Measurements from ENCODE around the gene IGF1R. TPM values are rescaled to one million over a fixed set of nuclear protein-coding genes. Genes with fewer than 3 reads are reported as not detected.

The IGF1R gene
- total and polyA plus RNA-seq, 4 donors, result 5.9 to 154 (median 27.6) TPM

DNA sequence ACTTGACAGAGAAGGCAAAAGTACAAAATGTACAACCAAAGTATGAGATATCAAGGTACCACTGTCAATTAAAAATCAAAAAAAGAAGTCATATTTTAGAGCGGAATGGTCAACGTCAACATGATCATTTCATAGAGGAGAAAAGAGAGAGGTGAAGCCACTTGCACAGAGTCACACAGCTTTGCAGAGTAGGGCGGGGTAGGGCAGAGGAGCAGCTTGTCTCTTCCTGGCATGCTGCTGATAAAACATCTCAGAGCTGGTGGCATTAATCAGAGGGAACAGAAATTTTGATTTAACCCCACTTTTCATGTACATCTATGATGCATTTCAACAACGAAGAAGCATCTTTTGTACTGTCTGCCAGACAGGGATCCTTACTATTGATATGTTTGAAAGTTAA, 5.2 kb upstream of the IGF1R start:
- no peaks in the 10 kb centered on the region for H3K36me3 ChIP-seq (ENCODE audit: control insufficient read depth in 4 of 4, insufficient read depth in 4 of 4, low read length in 4 of 4)
- no peak for DNase-seq
- no peak overlapping the region for H3K27ac ChIP-seq (ENCODE audit: low read depth in 1 of 2, low read length in 1 of 2)
- no peak overlapping the region for H3K9ac ChIP-seq (ENCODE audit: insufficient read depth in 1 of 2, low read length in 2 of 2)
- H3K4me3 ChIP-seq, result no peak overlapping the region
- no peak for ATAC-seq (ENCODE audit: insufficient read depth, low FRiP score)
- no peaks in the 10 kb centered on the region for H3K4me1 ChIP-seq (ENCODE audit: control insufficient read depth in 5 of 5, insufficient read depth in 5 of 5, low read length in 5 of 5)
- 88 to 96% methylated on average over 4 of the region's 4 CpGs for WGBS, 2 donors
- TF ChIP-seq, protein P1, sequence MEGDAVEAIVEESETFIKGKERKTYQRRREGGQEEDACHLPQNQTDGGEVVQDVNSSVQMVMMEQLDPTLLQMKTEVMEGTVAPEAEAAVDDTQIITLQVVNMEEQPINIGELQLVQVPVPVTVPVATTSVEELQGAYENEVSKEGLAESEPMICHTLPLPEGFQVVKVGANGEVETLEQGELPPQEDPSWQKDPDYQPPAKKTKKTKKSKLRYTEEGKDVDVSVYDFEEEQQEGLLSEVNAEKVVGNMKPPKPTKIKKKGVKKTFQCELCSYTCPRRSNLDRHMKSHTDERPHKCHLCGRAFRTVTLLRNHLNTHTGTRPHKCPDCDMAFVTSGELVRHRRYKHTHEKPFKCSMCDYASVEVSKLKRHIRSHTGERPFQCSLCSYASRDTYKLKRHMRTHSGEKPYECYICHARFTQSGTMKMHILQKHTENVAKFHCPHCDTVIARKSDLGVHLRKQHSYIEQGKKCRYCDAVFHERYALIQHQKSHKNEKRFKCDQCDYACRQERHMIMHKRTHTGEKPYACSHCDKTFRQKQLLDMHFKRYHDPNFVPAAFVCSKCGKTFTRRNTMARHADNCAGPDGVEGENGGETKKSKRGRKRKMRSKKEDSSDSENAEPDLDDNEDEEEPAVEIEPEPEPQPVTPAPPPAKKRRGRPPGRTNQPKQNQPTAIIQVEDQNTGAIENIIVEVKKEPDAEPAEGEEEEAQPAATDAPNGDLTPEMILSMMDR (IDR thresholded peaks at IDR 0.05; ENCODE audit: control extremely low read depth, extremely low read depth), result no peak
- H3K9me3 ChIP-seq (ENCODE audit: control insufficient read depth in 4 of 4, insufficient read depth in 3 of 4, low read length in 3 of 4), result no peaks in the 10 kb centered on the region
- peaks cover 0 to 18% (median 16%) of the 10 kb centered on the region in 3 donors for H3K27me3 ChIP-seq (ENCODE audit: control insufficient read depth in 3 of 3, insufficient read depth in 3 of 3, low read length in 2 of 3)

DNA sequence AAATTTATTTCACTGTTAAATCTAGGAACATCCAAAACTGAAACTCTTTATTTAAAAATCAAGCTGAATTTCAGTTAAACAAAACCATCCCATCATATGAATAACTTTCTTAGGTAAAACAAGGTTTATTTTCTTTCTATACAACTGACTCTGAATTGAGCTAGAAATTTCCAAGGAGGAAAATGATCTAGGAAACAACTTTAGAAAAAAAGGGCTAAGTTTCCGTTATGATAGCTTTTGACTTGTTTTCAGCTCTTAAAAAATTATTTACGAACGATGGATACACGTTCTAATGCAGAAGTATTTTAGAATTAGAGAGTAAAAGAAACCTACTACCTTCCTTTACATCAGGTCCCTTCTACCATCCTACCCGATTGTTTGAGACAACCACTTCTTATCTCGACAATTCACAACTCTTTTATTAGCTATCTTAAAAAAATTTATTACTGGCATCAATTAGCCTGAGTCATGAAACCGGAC, 1.8 kb upstream of the IGF1R start:
- no peak for ATAC-seq (ENCODE audit: insufficient read depth, low FRiP score)
- H3K27ac ChIP-seq (ENCODE audit: low read depth in 1 of 2, low read length in 1 of 2), result no peak overlapping the region

DNA sequence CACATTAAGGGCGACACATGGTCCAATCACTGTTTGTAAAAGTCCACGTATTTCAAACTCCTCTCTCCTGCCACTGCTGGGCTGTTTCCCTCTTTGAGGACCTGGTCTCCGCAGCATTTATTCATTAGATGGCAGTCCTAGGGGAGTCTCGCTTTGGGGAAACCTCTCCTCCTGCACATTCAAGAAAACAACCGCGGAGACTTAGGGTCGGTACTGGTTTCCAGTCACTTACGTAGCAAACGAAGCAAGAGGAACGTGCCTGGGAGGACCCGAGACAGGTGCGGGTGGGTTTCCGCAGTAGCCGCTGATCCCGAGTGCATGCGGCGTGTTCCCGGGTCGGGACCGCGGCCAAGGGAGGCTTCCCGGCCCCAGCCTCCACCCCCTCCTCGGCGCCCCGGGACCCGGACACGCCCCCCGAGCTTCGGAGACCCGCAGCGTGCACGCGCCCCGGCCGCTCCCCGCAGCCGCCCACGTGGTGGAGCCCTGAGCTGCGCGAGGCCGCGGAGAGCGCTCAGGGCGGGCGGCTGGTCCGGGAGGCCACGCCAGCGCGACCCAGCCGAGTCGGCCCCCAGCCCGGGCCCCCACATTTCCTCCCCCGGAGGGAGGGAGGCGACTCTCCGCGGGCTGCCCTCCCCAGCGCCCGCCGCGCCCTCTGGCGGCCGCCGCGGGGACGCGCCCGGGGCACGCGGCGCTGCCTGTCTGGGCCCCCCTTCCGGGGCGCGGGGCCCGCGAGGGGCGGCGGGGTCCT, 1.1 kb upstream of the IGF1R start:
- peak; percentile 86 to 92 (median 87) for DNase-seq
- peak overlapping the region in 1 of 2 donors; percentile 61 for H3K9ac ChIP-seq (ENCODE audit: insufficient read depth in 1 of 2, low read length in 2 of 2)
- H3K36me3 ChIP-seq (ENCODE audit: control insufficient read depth in 4 of 4, insufficient read depth in 4 of 4, low read length in 4 of 4), result peaks cover 0 to 5% (median 0%) of the 10 kb centered on the region in 4 donors
- H3K27ac ChIP-seq (ENCODE audit: low read depth in 1 of 2, low read length in 1 of 2), result peak overlapping the region; percentile 80 to 86
- H3K4me3 ChIP-seq, result peak overlapping the region; percentile 77
- peaks cover 0 to 2% (median 0%) of the 10 kb centered on the region in 4 donors for H3K9me3 ChIP-seq (ENCODE audit: control insufficient read depth in 4 of 4, insufficient read depth in 3 of 4, low read length in 3 of 4)
- peaks cover 0 to 18% (median 16%) of the 10 kb centered on the region in 3 donors for H3K27me3 ChIP-seq (ENCODE audit: control insufficient read depth in 3 of 3, insufficient read depth in 3 of 3, low read length in 2 of 3)
- TF ChIP-seq, protein P1 (IDR thresholded peaks at IDR 0.05; ENCODE audit: control extremely low read depth, extremely low read depth), result no peak
- peak; percentile 56 for ATAC-seq (ENCODE audit: insufficient read depth, low FRiP score)
- H3K4me1 ChIP-seq (ENCODE audit: control insufficient read depth in 5 of 5, insufficient read depth in 5 of 5, low read length in 5 of 5), result peaks cover 0 to 8% (median 0%) of the 10 kb centered on the region in 5 donors
- WGBS, 2 donors, result 1% methylated on average over 38 to 77 of the region's 77 CpGs

More for the DNA sequence above, 1.8 kb upstream of the IGF1R start:
- WGBS, 2 donors, result 3 to 8% methylated on average over 7 of the region's 7 CpGs
- Histone ChIP-seq H3K36me3 (ENCODE audit: control insufficient read depth in 4 of 4, insufficient read depth in 4 of 4, low read length in 4 of 4) (peaks cover 0 to 5% (median 0%) of the 10 kb centered on the region in 4 donors), H3K9me3 (ENCODE audit: control insufficient read depth in 4 of 4, insufficient read depth in 3 of 4, low read length in 3 of 4) (peaks cover 0 to 2% (median 0%) of the 10 kb centered on the region in 4 donors), H3K4me1 (ENCODE audit: control insufficient read depth in 5 of 5, insufficient read depth in 5 of 5, low read length in 5 of 5) (peaks cover 0 to 2% (median 0%) of the 10 kb centered on the region in 5 donors), H3K4me3 (no peak overlapping the region), H3K27me3 (ENCODE audit: control insufficient read depth in 3 of 3, insufficient read depth in 3 of 3, low read length in 2 of 3) (peaks cover 0 to 18% (median 16%) of the 10 kb centered on the region in 3 donors), H3K9ac (ENCODE audit: insufficient read depth in 1 of 2, low read length in 2 of 2) (peak overlapping the region in 1 of 2 donors; percentile 61)
- TF ChIP-seq, protein P1 (IDR thresholded peaks at IDR 0.05; ENCODE audit: control extremely low read depth, extremely low read depth), result no peak
- no peak for DNase-seq

Measured in lung (tissue), 12 donors.